NCI-H1930 (cell line): ENCODE data around the gene RPL10A.
"Not testable (repeated sequence)": the region's sequence is repeated elsewhere in the genome, so short reads cannot be mapped to it uniquely, and the experiment has no call there.

Source experiments
- DNase-seq, 2 experiments: peaks; one replicate each; lab custom pipeline; 2025; lab: John Stamatoyannopoulos, UW

The RPL10A gene

GRCh38 chr6:35468181-35468979, at the start of gene RPL10A:
RPL10A (plus strand) TSS chr6:35468401; CDS start chr6:35468435, 34 bp downstream.
- peak; percentile 92 to 97 for DNase-seq

GRCh38 chr6:35419417-35419816, 48.8 kb upstream of the RPL10A start:
- DNase-seq: peak in 1 of 2 experiments; percentile 7

- no peak for DNase-seq
These were observed 48.2 kb upstream of the RPL10A start for GRCh38 chr6:35419961-35420360.

GRCh38 chr6:35425284-35425683, 42.9 kb upstream of the RPL10A start:
- no peak for DNase-seq

GRCh38 chr6:35426074-35426473, 42.1 kb upstream of the RPL10A start:
- DNase-seq: no peak

- no peak for DNase-seq
These were observed 40.8 kb upstream of the RPL10A start for GRCh38 chr6:35427435-35427834.

- DNase-seq: no peak
These were observed 40.3 kb upstream of the RPL10A start for GRCh38 chr6:35427851-35428321.

GRCh38 chr6:35428421-35429149, 39.6 kb upstream of the RPL10A start:
- DNase-seq: no peak

GRCh38 chr6:35429463-35429862, 38.7 kb upstream of the RPL10A start:
- no peak for DNase-seq

- DNase-seq: no peak
These were observed 35.9 kb upstream of the RPL10A start for GRCh38 chr6:35432291-35432690.

GRCh38 chr6:35432702-35433101, 35.5 kb upstream of the RPL10A start:
- DNase-seq: not testable (repeated sequence)

GRCh38 chr6:35435074-35435837, 32.9 kb upstream of the RPL10A start:
- no peak for DNase-seq

- no peak for DNase-seq
These were observed 31.9 kb upstream of the RPL10A start for GRCh38 chr6:35436071-35436857.

- not testable (repeated sequence) for DNase-seq
These were observed 29.7 kb upstream of the RPL10A start for GRCh38 chr6:35438378-35439065.

- no peak for DNase-seq
These were observed 28.9 kb upstream of the RPL10A start for GRCh38 chr6:35439308-35439707.

GRCh38 chr6:35441205-35441604, 27.0 kb upstream of the RPL10A start:
- DNase-seq: no peak

- DNase-seq: no peak
These were observed 26.6 kb upstream of the RPL10A start for GRCh38 chr6:35441642-35442041.

GRCh38 chr6:35442693-35443092, 25.5 kb upstream of the RPL10A start:
- no peak for DNase-seq

- no peak for DNase-seq
These were observed 24.7 kb upstream of the RPL10A start for GRCh38 chr6:35443341-35444030.

- DNase-seq: no peak
These were observed 22.5 kb upstream of the RPL10A start for GRCh38 chr6:35445691-35446090.
